ENCODE results near the gene SRSF3. TPM values are rescaled to one million over a fixed set of nuclear protein-coding genes. Genes with fewer than 3 reads are reported as not detected.

The SRSF3 gene
- total RNA-seq, 2 donors from 2014 or later = 493 to 536 TPM

- Mint-ChIP-seq H3K4me1 (no peaks in the 10 kb centered on the region), H3K4me3 (no peak overlapping the region), H3K36me3 (ENCODE audit: low read depth) (no peaks in the 10 kb centered on the region), H3K9me3 (no peaks in the 10 kb centered on the region), H3K27me3 (ENCODE audit: insufficient read depth) (no peaks in the 10 kb centered on the region), H3K27ac (no peak overlapping the region)
- H3K27me3 ChIP-seq (ENCODE audit: control insufficient read depth, insufficient read depth, low read length, poor library complexity, severe bottlenecking) = no peaks in the 10 kb centered on the region
- H3K27ac ChIP-seq (ENCODE audit: low read depth, low read length) = no peak overlapping the region
- no peak overlapping the region for H3K9ac ChIP-seq (ENCODE audit: extremely low read depth, low read length, poor library complexity, severe bottlenecking)
- H3K4me1 ChIP-seq (ENCODE audit: control insufficient read depth, insufficient read depth, low read length) = no peaks in the 10 kb centered on the region
- TF ChIP-seq CTCF (conservative IDR thresholded peaks at IDR 0.05) = no peak
- no peaks in the 10 kb centered on the region for H3K36me3 ChIP-seq (ENCODE audit: control insufficient read depth, insufficient read depth, low read length)
- H3K9me3 ChIP-seq (ENCODE audit: control insufficient read depth, low read length) = no peaks in the 10 kb centered on the region
- DNase-seq = no peak
- WGBS, 2 experiments (ENCODE audit: insufficient coverage in 1 of 2, insufficient read length in 1 of 2) = 89 to 97% methylated on average over 8 to 12 of the region's 12 CpGs
- H3K4me3 ChIP-seq (ENCODE audit: low read length) = no peak overlapping the region
Measured at GRCh38 chr6:36636687-36637418, 42.7 kb downstream of the SRSF3 start.

DNA sequence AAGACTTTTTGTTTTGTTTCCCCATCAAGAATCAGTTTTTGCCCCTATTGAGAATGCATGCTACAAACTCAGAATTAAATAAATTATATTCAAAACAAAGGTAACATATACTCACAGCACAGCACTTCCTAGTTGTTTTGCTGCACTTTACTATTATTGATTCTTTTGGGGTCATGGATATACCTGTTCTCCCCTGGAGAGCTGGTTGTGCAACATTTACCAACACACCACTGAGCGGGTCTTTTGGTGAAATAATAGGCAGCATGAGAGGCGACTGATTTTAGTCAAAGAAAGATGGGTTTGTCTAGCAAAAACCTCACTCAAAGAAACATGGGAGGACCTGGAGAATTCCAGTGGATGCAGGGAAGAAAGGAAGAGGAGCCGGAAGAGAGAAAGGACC, 44.4 kb downstream of the SRSF3 start:
- peaks cover under 1% of the 10 kb centered on the region for H3K27me3 Mint-ChIP-seq (ENCODE audit: insufficient read depth)

GRCh38 chr6:36639171-36639808, 45.1 kb downstream of the SRSF3 start:
- TF ChIP-seq CTCF (conservative IDR thresholded peaks at IDR 0.05) = no peak
- H3K4me1 Mint-ChIP-seq = peaks cover 3% of the 10 kb centered on the region
- Histone ChIP-seq H3K36me3 (ENCODE audit: control insufficient read depth, insufficient read depth, low read length) (no peaks in the 10 kb centered on the region), H3K4me3 (ENCODE audit: low read length) (no peak overlapping the region), H3K9me3 (ENCODE audit: control insufficient read depth, low read length) (no peaks in the 10 kb centered on the region), H3K9ac (ENCODE audit: extremely low read depth, low read length, poor library complexity, severe bottlenecking) (no peak overlapping the region), H3K27ac (ENCODE audit: low read depth, low read length) (no peak overlapping the region), H3K4me1 (ENCODE audit: control insufficient read depth, insufficient read depth, low read length) (no peaks in the 10 kb centered on the region), H3K27me3 (ENCODE audit: control insufficient read depth, insufficient read depth, low read length, poor library complexity, severe bottlenecking) (no peaks in the 10 kb centered on the region)
- H3K4me3 Mint-ChIP-seq = no peak overlapping the region
- H3K36me3 Mint-ChIP-seq (ENCODE audit: low read depth) = no peaks in the 10 kb centered on the region
- peaks cover 6% of the 10 kb centered on the region for H3K27me3 Mint-ChIP-seq (ENCODE audit: insufficient read depth)
- no peak overlapping the region for H3K27ac Mint-ChIP-seq
- no peaks in the 10 kb centered on the region for H3K9me3 Mint-ChIP-seq
- no peak for DNase-seq
- WGBS, 2 experiments (ENCODE audit: insufficient coverage in 1 of 2, insufficient read length in 1 of 2) = 87 to 93% methylated on average over 8 to 11 of the region's 11 CpGs

More for the DNA sequence above, 44.4 kb downstream of the SRSF3 start:
- Mint-ChIP-seq H3K9me3 (no peaks in the 10 kb centered on the region), H3K4me1 (peaks cover 3% of the 10 kb centered on the region), H3K4me3 (no peak overlapping the region), H3K36me3 (ENCODE audit: low read depth) (no peaks in the 10 kb centered on the region), H3K27ac (no peak overlapping the region)
- Histone ChIP-seq H3K9ac (ENCODE audit: extremely low read depth, low read length, poor library complexity, severe bottlenecking) (no peak overlapping the region), H3K9me3 (ENCODE audit: control insufficient read depth, low read length) (no peaks in the 10 kb centered on the region), H3K4me1 (ENCODE audit: control insufficient read depth, insufficient read depth, low read length) (no peaks in the 10 kb centered on the region), H3K27ac (ENCODE audit: low read depth, low read length) (no peak overlapping the region), H3K4me3 (ENCODE audit: low read length) (no peak overlapping the region), H3K27me3 (ENCODE audit: control insufficient read depth, insufficient read depth, low read length, poor library complexity, severe bottlenecking) (no peaks in the 10 kb centered on the region), H3K36me3 (ENCODE audit: control insufficient read depth, insufficient read depth, low read length) (no peaks in the 10 kb centered on the region)
- 92 to 100% methylated on average over 3 of the region's 3 CpGs for WGBS, 2 experiments (ENCODE audit: insufficient coverage in 1 of 2, insufficient read length in 1 of 2)
- DNase-seq = no peak
- TF ChIP-seq CTCF (conservative IDR thresholded peaks at IDR 0.05) = no peak
